BE2C (cell line): ENCODE measurements around the gene LYPD6.

Experiments
- DNase-seq: peaks from one replicate; pipeline ENCODE4 v3.0.0-alpha.2; 2020
- H3K27me3 ChIP-seq: fragments of 250-450 bp; sonication (Bioruptor Pico); 2 replicates; pipeline ENCODE4 v1.5.1; 2020; ENCODE audit warnings: mild to moderate bottlenecking
- H3K36me3 ChIP-seq: fragments of 250-450 bp; sonication (Bioruptor Pico); 2 replicates; pipeline ENCODE4 v1.5.1; 2020; ENCODE audit warnings: mild to moderate bottlenecking
- H3K4me1 ChIP-seq: fragments of 250-450 bp; sonication (Bioruptor Pico); 2 replicates; pipeline ENCODE4 v1.5.1; 2020
- H3K4me3 ChIP-seq: 2 replicates; pipeline ENCODE4 v1.5.1; 2011; ENCODE audit warnings: low read depth, low read length
- H3K9me3 ChIP-seq: fragments of 250-450 bp; sonication (Bioruptor Pico); 2 replicates; pipeline ENCODE4 v1.5.1; 2020
- TF ChIP-seq, protein P1 (sequence below): IDR thresholded peaks from 2 replicates; pipeline ENCODE4 v1.5.1; 2012; ENCODE audit warnings: mild to moderate bottlenecking, low read depth, low read length

LYPD6 gene

DNA sequence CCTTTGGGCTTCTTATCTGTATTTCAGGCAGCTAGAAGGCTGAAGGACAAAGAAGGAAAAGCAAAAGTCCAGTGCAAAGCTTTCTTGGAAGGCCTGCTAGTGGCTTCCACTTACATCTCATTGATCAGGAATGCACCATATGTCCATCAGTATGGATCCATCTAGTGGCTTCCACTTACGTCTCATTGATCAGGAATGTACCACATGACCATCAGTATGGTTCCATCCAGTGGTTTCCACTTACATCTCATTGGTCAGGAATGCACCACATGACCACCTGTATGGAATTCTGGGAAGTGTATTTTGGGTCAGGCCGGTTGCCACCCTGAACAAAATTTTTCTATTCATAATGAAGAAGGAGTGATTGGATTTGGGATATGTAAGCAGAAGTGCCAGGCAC lies 70.6 kb downstream of the LYPD6 start:
- TF ChIP-seq, protein P1, sequence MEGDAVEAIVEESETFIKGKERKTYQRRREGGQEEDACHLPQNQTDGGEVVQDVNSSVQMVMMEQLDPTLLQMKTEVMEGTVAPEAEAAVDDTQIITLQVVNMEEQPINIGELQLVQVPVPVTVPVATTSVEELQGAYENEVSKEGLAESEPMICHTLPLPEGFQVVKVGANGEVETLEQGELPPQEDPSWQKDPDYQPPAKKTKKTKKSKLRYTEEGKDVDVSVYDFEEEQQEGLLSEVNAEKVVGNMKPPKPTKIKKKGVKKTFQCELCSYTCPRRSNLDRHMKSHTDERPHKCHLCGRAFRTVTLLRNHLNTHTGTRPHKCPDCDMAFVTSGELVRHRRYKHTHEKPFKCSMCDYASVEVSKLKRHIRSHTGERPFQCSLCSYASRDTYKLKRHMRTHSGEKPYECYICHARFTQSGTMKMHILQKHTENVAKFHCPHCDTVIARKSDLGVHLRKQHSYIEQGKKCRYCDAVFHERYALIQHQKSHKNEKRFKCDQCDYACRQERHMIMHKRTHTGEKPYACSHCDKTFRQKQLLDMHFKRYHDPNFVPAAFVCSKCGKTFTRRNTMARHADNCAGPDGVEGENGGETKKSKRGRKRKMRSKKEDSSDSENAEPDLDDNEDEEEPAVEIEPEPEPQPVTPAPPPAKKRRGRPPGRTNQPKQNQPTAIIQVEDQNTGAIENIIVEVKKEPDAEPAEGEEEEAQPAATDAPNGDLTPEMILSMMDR: no peak
- H3K9me3 ChIP-seq: no peaks in the 10 kb centered on the region
- H3K27me3 ChIP-seq: no peaks in the 10 kb centered on the region
- H3K4me3 ChIP-seq: no peak overlapping the region
- no peak for DNase-seq
- H3K36me3 ChIP-seq: no peaks in the 10 kb centered on the region
- H3K4me1 ChIP-seq: no peaks in the 10 kb centered on the region

DNA sequence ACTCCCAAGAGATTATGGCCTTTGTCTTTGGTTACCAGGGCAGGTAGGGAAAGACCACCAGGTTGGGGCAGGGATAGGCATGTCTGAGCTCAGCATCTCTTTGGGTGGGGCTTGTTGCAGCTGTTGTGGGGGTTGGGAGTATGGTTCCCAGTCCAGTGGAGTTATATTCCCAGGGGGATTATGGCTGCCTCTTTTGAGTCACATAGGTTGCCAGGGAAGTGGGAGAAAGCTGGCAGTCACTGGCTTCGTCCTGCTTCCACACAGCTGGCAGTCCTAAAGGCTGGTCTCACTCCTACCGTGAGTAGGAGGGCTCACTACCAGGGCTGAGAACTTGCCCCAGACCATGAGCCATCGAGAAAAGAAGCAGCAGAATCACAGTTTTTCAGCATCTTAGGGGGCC lies 79.1 kb downstream of the LYPD6 start:
- Histone ChIP-seq H3K4me1 (no peaks in the 10 kb centered on the region), H3K27me3 (no peaks in the 10 kb centered on the region), H3K9me3 (no peaks in the 10 kb centered on the region), H3K4me3 (no peak overlapping the region), H3K36me3 (no peaks in the 10 kb centered on the region)
- DNase-seq: no peak
- TF ChIP-seq, protein P1: no peak

DNA sequence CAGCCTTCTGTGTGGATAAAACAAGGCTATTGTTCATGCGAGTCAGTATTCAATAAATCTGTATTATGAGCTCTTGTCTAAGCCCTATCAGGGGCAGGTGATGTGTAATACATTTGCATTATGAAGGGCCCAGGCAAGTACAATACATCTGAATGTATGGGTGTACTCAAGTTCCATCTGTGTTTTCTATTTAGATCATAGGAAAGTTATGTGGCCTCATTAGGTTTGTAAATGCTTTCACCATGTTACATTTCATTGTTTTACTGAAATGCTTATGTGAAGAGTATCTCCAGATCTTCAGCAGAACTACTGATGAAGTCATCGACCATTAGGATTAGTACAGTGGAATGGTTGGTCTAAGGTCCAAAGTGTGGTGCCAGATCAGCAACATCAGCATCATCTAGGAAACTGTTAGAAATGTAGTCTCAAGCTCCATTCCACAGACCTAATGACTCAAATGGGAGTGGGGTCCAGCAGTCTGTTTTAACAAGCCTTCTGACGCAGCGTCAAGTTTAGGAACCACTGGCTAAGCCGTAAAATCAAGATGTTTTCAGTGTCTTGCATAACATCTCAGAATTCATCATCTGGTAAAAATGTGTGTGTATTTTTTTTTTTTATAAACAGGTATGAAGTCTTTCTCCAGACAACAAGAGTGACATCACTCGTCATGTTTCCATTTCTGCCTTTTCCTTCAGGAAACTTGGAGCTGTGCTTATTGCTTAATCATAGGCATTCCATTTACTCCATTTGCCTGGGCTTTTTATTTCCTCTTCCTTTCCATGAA lies 80.5 kb downstream of the LYPD6 start:
- H3K9me3 ChIP-seq: no peaks in the 10 kb centered on the region
- TF ChIP-seq, protein P1: no peak
- DNase-seq: no peak
- H3K4me1 ChIP-seq: no peaks in the 10 kb centered on the region
- H3K4me3 ChIP-seq: no peak overlapping the region
- no peaks in the 10 kb centered on the region for H3K36me3 ChIP-seq
- no peaks in the 10 kb centered on the region for H3K27me3 ChIP-seq

DNA sequence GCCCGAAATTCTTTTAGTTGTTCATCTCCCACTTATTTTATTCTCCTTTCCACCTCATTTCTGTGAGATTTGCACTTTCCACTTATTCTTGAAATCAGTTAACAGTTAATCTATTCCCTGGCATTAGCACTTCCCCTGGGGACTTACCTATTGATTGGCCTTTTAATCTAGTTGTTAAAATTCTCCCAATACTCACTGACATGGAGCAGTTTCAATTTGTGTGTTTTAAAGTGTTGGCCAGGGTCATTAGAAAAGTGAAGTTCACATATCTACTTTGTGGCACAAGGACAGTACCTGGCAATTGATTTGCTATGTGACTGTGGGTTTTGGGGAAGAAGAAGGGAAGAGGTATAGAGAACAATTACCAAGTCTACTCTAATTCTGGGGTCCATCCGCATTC lies 83.1 kb downstream of the LYPD6 start:
- DNase-seq: no peak
- Histone ChIP-seq H3K27me3 (no peaks in the 10 kb centered on the region), H3K9me3 (no peaks in the 10 kb centered on the region), H3K4me3 (no peak overlapping the region), H3K36me3 (no peaks in the 10 kb centered on the region), H3K4me1 (no peaks in the 10 kb centered on the region)
- TF ChIP-seq, protein P1: no peak

DNA sequence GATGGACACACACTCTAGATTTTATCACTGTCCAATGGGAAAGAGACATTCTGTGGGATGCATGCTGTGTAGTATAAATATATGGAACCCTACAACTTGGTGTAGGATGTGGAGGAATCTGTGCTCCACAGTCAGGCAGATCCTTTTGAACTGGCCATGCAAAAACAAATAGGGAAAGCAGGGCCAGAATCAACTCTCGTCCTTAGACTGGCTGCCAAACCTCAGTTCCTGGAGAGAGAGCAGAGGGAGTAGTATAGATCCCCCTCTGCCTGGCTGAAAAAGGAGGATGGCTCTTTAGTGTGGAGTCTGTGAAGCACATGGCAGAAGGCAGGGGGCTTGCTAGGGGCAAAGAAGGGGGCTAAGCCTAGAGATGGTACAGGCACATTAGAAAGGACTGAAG lies 84.7 kb downstream of the LYPD6 start:
- H3K27me3 ChIP-seq: no peaks in the 10 kb centered on the region
- TF ChIP-seq, protein P1: no peak
- H3K4me1 ChIP-seq: no peaks in the 10 kb centered on the region
- no peaks in the 10 kb centered on the region for H3K36me3 ChIP-seq
- no peak for DNase-seq
- H3K4me3 ChIP-seq: no peak overlapping the region
- no peaks in the 10 kb centered on the region for H3K9me3 ChIP-seq

DNA sequence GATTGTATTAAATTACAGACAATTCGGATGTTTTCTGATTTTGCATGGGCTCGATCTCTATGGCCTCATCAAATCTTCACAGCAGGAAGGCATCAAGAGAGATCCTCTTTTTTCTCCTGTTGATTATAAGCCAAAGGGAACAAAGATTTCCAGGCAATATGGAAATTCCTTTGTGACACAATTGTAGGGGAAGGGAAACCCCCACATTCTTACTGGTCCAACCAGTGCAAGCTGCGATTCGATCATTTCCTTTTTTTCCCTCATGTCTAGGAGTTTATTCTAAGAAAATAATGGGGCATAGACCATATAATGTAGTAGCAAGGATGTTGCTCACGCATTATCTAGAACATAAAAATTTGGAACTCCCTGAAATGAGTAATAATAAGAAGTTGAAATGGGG lies 87.7 kb downstream of the LYPD6 start:
- H3K27me3 ChIP-seq: no peaks in the 10 kb centered on the region
- no peaks in the 10 kb centered on the region for H3K9me3 ChIP-seq
- no peaks in the 10 kb centered on the region for H3K36me3 ChIP-seq
- no peak for DNase-seq
- TF ChIP-seq, protein P1: no peak
- H3K4me3 ChIP-seq: no peak overlapping the region
- H3K4me1 ChIP-seq: no peaks in the 10 kb centered on the region
